A204.1 (cell line): ENCODE results near the gene COL27A1.
"Not testable (repeated sequence)": the region's sequence is repeated elsewhere in the genome, so short reads cannot be mapped to it uniquely, and the experiment has no call there.

Experiments
- FAIRE-seq: peaks from 2 replicates; lab custom pipeline; 2012; peaks lifted over from hg19 to GRCh38; lab: Jason Lieb, UNC

The COL27A1 gene

DNA sequence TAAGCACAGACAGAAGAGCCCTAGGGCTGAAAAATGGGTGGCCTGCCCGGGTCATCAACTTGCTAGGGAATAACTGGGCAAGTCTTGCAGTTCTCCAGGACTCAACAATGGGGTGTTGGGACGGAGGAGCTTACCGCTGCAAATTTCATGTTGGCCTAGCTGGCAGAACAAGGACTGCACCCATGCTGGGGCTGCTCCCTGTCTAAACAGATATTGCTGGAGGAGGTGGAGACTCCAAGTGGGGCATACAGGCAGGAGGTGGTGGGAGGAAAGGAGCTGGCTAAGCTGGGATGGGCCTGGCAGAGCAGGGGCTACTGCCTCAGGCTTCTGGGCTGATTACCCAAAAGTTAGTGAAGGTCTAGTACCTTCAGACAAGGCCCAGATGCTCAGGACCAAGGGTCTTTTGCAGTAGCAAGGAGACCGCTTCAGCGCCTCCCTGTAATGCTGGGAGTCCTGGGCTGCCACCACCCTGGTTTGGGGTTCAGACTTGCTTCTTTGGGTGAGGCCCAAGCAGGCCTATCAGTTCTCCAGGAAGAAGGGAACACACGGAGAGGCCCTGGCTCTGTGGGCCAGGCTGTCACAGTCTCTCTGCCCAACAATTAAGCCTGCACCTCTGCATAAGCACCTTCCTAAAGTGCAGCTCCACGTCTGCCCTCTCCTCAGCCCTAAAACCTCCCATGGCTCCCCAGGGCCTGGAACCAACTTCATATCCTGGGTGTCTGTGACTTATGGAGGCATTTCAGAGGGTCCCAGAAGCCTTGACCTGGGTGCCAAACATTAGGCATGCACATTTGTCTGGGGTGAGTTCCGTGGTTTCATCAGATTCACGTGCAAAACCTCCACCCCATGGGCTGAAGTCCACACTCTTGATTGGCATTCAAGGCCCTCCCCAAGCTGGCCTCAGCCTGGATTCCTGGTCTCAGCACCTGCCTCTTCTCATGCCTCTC, 32.0 kb upstream of the COL27A1 start:
- FAIRE-seq = no peak

DNA sequence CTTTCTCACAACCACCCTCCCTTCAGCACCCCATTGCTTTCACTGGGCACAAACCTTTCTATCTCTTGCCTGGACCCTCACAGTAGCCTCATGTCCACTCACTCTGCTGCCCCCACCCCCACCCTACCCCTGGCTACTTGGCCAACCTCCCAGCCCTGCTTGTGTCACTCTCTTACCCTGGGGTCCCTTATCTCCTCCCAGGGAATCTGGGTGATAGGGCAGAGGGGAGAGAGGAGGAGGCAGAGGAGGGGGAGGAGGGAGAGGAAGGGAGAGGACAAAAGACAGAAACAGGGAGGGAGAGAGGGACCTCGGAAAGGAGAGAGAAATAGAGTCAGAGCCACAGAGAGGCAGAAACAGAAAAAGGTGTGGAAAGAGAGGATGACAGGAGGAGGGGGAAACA, 31.2 kb upstream of the COL27A1 start:
- no peak for FAIRE-seq

DNA sequence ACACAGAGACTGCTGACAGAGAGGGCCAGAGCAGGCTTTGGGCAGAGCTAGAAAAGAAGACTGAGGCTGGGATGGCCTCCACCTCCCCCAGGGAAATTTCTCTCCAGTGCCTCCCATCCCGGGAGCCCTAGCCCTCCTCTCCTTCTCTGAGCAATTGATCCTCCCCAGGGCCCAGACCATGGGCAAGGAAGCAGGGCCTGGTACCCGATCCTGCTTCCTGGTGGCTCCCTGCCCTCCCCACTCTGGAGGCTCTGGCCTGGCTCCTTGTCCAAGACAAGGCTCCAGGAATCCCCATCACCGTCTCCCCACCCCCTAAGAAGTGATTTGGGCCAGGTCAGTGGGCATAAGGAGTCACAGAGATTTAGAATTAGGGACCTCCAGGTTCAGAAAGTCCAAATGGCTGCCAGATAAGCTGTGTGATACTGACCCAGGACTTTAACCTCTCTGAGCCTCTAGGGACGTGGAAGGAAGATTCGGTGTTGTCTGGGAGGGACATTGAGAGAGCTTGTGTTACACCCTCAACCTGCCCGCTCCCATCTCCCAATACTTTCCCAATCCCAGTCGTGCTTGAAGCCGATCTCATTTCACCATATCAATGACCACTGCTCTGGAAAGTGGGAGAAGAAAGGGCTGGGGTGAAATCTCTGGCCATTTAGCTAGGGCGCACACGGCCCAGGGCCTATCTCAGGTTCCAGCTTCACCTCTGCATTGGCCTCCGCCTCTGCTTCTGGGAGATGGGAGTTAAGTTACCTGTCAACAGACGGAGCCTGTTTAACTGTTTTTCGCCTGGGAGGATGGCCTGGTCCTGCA, 30.5 kb upstream of the COL27A1 start:
- FAIRE-seq = no peak

DNA sequence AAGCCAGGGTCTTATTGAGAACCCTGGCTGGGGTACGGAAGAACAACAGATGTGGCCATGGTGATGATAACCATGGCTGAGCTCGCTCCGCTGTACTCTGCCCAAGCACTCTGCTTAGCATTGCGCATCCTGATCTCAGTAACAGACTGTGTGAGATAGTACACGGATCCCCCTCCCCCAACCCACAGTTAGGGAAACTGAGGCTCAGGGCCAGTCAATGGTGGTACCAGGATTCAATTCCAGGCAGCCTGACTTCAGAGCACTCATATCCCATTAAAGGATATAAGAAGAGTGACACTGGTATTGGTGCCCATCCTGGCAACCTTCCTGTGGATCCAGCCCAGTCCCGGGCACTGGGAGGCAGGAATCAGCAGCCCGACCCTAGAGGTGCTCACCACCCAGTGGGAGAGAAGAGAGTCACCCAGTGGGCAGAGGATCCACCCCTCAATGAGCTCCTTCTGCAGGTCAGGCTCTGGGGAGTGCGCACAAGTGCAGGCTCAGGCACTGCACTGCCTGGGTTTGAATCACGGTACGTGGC, 29.8 kb upstream of the COL27A1 start:
- no peak for FAIRE-seq

DNA sequence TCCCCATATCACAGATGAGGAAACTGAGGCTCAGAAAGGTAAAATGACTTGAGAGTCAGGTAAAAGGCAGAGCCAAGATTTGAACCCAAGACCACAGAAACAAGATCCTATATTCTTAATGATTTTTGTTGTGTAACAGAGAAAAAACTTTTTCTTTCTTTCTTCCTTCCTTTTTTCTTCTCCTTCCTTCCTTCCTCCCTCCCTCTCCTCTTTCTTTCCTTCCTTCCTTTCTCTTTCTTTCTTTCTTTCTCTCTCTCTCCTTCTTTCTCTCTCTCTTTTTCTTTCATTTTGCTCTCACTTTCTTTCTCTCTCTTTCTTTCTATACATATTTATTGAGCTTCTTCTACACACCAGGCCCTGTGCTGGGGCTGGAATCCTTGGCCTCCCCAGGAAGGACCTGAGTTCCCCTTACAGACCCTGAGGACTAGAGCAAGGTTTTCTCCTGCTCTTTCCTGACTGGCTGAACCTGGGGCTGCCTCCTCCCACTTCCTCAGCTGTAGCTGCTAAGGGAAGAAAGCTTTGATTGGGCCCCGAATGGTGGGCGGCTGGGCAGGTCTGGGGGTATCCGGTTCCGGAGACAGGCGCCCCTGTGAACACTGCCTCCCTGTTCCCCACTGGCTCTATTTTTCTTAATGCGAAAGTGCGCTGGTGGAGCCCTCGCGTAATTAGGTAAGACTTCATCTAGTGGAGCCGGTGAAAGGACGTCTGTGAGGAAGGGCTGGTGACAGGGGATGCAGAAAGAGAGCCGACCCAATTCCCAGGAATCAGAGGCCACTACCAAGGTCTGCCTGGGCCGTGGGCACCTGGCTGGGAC, 28.9 kb upstream of the COL27A1 start:
- FAIRE-seq = no peak

DNA sequence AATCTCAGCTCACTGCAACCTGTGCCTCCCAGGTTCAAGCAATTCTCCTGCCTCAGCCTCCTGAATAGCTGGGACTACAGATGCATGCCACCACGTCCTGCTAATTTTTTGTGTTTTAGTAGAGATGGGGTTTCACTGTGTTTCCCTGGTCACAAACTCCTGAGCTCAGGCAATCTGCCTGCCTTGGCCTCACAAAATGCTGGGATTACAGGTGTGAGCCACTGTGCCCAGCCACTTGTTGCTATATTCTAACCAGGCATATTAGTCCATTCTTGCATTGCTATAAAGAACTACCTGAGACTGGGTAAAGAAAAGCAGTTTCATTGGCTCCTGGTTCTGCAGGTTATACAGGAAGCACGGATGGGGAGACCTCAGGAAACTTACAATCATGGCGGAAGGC, 26.6 kb upstream of the COL27A1 start:
- FAIRE-seq = not testable (repeated sequence)

DNA sequence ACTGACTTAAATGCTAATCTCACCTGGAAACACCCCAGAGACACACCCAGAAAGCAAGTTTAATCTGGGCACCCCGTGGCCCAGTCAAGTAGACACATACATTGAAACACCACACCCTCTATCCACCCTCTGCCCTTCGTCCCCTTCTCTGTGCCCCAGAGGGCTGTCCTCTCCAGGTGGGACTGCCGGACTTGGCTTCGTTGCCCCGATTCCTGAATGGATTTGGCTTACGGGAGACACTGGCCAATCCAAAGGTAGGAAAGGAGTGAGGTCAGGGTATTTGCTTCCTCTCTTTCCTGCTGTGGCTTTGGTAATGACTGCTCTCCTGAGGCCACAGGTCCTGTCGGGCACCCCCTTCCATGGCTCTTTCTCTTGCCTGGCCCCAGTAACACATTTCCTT, 25.2 kb upstream of the COL27A1 start:
- no peak for FAIRE-seq

DNA sequence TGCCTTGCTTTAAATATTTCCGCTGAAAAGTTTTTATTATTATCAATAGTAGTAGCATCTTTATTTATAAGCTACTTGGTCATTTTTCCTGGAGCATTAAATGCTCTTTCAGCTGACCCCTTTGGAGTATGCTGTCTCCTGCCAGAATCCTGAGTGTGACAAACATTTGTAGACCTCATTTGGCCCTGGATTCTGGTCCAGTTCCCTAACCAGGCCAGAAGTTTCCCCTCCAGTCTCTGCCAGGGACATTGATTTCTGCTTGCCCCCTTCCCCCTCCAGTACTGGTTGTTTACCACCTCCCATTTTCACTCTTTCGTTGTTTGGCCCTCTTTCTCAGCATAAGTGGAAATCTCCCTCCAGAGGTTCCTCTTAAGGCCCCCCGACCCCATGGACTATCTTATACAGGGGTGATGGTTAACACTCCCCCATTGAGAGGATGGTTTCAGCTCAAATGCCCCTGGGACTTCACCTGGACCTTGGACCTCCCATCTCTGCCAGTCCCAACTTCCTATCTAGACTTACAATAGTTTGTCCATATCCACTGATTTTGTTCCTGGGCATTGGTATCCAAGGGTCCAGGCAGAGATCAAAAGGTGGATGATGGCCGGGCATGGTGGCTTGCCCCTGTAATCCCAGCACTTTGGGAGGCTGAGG, 24.6 kb upstream of the COL27A1 start:
- FAIRE-seq = no peak

DNA sequence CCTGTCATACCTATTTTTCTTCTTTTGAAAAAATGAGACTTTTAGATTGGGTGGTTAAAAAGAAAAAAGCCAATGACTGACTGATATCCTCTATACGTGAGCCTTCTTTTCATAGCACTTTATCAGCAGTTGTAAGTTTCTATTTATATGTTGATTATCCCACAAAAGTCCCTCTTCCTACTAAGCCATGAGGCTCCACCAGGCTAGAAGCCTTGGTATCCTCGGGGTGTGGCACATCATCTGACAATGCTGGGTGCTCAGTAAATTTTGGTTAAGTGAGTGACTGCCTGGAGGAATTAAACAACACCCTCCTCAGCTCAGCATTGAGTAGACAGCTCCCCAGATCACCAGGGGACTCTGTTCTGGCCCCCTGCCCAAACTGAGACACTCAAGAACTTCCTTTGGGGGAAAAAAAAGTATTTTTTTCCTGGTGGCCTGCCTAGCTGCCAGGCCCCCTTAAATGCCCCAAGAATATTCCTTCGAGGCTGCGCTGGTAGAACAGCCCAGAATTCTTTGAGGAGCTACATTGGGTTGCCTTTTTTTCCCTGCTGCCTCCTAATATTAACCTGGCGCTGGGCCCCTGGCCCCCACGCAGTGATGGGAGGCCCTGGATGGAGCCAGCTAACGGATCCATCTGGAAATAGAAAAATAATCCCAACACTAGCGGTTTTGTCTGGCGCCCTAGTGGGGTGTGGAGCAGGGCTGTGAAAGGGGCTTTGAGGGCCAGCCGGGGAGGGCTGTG, 23.4 kb upstream of the COL27A1 start:
- FAIRE-seq = no peak

DNA sequence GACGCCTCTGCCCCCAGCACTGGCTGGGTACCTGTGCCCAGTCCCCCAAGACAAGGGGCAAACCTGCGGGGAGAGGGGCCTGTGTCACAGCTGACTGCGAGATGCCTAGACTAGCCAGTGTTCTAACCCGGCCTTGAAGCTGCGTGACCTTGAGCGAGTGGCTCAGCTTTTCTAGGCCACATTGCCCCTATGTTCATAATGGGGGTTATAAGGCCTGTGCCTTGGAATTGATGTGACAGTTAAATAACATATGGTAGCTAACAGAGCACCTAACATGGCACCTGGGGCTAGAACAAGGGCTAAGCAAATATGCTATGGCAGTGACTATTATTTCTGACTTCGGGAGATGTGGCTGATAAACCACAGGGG, 22.8 kb upstream of the COL27A1 start:
- FAIRE-seq = no peak

DNA sequence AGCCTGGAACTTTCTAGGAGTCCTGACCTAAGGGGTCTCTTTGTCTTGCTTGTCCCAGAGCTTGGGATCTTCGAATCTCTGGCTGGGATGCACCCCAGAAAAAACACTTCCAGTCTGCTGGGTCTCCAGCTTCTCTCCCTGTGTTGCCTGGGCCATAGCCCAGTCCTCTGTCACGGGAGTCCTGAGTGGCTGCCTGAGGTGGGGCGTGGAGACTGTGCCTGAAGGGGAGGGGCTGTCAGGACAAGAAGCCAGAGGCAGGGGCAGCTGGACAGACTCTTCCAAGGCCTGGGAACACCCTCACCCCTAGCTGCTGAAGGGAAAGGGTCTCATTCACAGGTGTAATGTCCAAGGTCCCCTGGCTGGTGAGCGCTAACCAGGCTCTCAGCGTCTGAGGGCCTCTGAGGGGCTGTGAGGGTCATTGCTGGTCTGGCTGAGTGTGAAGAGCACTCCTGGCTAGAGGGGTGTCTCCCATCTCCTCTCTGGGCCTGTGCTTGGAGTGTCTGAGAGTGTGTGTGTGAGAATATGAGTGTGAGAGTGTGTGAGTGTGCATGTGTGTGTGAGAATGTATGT, 20.4 kb upstream of the COL27A1 start:
- FAIRE-seq = no peak

DNA sequence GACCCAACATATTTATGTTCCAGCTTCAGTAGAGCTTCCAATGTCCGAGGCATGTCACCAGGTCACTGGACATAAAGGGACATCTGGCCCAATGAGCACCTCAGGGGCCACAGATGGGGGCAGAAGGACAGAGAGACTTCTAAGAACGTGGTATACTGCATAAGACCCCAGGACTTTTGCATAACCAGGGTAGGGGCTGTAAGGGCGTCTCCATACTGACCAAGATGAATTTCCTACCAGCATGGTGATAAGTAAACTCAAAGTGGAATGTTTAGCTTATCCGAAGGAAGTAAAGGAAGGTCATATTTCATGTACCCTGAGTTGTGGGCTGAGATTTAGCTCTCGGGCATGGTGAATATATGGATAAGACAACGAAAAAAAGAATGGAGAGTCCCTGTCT, 17.5 kb upstream of the COL27A1 start:
- no peak for FAIRE-seq

DNA sequence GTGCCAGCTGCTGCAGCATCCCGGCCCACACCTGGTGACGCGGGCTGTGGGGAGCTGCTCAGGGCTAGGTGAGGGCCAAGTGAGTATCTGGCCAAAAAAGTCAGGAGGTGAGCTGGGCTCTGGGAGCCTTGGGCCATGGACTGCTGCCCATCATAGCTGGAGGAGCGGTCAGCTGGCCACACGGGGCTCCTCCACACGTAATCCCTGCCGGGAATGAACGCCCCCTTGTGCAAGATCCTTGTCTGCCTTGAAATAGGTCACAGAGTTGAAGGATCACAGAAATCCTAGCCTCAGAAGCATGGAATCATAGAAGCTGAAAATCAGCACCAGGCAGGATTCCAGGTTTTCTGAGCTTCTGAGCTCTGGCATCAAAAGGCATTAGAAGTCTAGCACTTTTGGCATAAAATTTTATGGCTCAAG, 16.8 kb upstream of the COL27A1 start:
- no peak for FAIRE-seq

DNA sequence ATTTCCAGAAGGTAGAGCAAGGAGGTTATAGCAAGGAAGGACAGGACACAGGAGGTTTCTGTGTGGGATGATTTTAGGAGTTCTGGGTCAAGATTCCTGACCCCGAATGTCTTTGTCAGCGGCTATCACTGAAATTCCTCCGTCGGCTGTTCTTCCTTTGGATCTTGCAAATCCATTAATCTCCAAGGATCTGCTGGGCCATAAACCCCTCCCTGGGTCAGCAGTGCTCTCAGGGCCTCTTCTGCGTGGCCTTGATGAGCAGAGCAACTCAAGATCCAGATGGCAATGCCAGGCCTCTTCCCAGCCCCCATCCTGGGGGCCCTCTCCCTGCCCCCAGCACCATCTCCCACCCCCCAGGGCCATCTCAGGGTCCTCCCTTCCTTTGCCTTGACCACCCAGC, 16.3 kb upstream of the COL27A1 start:
- no peak for FAIRE-seq

DNA sequence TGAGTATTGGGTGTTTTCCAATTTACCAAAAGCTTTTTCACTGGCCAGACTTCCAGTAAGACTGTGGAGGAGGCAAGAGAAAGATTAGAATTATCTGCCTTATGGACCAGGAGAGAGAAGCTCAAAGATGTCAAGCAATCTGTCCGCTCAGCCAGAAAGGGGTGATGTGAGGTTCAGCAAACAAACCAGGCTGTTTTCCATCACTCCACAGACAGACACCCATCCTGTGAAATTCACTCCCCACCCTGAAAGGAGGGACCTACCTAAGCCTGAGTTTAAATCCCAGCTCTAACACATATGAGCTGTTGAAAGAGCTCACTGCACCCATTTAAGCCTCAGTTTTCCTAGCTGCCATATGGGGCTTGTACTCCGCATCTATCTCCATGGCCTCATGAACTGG, 14.9 kb upstream of the COL27A1 start:
- no peak for FAIRE-seq

DNA sequence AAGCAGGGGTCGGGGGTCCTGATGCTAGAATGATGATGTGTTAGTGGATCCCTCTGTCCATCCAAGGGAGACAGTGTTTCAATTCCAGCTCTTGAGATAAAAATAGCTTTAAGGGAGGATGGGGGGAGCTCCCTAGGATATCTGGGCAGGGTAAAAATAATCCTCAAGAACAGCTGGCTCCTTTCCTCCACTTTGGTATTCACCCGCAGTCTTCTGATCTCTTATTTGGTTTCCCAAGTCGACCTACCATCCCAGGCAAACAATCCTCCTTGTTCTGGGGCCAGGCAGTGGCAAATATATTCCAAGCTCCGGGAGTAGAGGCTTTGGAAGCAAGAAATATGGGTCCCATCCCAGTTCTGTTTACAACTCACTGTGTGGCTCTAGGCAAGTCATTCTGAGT, 14.5 kb upstream of the COL27A1 start:
- FAIRE-seq = no peak

DNA sequence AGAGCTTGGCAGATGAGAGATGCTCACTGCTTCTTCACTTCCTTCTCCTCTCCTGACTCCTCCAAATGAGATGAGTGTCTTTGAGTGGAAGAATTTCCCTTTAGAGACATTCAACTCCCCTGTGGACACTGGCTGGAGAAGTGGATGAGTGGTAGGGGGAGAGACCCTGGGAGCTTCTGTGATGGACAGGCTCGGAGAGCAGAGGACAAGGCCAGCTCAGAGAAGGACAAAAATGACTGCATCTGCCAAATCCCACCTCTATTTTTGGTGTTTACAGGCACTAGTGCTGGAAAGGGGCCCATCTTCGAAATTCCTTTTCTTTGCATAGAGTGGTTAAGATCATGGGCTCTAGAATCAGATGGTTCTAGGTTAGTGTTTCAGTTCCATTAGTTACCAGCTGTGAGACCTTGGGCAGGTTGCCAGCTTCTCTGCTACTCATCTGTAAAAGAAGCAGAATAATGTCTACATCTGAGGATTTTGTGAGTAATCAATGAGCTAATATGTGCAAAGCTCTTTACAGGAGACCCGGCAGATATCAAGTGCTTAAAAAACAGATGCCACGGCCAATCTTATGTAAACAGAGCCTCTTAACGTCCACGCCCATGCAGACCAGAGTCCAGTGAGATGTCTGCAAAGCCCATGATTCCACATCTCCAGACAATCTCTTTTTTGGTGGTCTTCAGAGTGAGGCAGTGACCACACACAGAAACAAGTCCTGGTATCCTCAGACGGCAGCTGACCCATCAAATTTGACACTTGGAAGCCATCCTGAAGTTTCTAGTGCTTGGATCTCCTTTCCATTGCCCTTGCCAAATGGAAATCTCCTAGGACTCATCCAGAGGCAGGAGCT, 13.6 kb upstream of the COL27A1 start:
- no peak for FAIRE-seq

DNA sequence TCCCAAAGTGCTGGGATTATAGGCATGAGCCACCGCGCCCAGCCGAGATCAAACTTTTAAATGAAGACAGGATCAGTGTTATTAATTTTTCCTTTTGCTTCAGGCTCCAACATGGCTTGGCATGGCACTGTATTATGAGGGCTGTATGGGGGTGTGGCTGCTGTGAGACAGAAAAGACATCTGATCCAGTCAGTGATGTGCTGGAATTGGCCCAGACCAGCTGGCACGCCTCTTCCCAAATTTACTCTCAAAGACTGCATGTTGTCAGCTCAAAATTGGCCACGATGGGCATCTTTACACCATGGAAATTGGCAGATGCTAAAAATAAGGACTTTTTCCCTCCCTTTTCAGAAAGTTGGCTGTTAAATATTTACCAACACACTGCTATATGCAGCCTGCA, 12.1 kb upstream of the COL27A1 start:
- no peak for FAIRE-seq

DNA sequence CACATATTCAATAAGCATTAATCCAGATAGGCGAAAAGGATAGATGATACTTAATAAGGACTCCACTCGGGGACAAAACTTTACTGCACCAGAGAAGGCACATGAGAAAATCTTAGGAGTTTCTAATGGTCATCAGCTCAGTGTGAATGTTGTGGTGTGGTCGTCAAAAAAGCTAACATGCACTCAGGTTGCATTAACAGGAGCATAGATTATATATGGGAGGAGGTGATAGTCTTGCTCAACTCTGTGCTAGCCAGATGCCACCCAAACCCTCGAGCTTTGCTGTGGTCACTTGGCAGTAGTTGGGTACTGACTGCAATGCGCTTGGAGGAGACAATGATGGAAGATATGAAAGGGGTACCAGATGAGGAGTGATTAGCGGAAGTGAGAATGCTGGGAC, 8.6 kb upstream of the COL27A1 start:
- no peak for FAIRE-seq

DNA sequence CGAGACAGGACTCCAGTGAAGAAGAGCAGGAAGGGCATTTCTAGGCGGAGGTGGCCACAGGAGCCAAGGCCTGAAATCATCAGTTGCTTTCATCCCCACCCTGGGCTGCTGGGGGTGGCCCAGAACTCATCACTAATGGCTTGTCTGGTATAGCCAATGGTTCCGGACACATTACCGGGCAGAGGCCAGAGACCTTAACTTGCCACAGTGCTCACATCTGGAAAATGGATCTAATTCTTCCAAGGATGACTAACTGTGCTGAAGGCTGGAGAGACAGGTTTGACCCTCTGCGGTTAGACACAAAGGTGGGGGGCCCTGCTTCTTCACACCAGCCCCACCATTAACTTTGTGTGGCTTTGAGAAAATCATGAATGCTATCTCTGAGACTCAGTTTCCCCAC, 6.2 kb upstream of the COL27A1 start:
- no peak for FAIRE-seq
